T1000 (cell line): ENCODE data around the gene NDOR1.
"Not testable (repeated sequence)": the region's sequence is repeated elsewhere in the genome, so short reads cannot be mapped to it uniquely, and the experiment has no call there.

ENCODE experiments used
- DNase-seq: peaks from one replicate; lab custom pipeline; 2025; ENCODE audit warnings: mixed read lengths; lab: John Stamatoyannopoulos, UW

NDOR1 gene

DNA sequence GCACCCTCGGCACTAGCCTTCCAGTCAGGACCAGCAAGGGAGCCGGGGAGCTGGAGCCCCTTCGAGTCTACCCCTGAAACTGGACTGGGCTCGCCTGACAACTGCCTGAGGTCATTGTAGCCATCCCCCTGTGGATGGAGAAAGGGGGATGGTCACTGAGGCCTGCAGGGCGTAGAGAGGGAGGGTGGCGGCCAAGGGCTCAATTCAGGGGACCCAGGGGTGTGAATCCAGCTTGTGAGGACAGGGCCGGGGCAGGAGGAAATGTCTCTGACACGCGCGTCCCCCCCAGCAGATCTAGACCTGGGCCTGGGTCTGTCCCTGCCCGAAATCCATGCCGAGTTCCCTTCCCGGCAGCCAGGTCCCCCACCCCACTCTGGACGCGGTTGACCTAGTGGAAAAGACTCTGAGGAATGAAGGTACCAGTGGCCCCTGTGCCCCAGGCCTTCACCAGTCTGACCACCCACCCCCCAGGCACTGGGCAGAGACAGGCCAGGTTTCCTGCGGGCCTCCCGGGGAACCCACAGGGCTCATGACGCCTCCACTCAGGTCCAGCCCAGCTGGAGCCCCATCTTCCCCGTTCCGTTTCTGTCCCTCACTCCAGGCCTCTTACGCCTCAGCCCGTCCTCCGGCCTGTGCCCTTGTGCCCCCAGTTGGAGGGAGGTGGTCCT is 26.0 kb downstream of the NDOR1 start:
- no peak for DNase-seq

DNA sequence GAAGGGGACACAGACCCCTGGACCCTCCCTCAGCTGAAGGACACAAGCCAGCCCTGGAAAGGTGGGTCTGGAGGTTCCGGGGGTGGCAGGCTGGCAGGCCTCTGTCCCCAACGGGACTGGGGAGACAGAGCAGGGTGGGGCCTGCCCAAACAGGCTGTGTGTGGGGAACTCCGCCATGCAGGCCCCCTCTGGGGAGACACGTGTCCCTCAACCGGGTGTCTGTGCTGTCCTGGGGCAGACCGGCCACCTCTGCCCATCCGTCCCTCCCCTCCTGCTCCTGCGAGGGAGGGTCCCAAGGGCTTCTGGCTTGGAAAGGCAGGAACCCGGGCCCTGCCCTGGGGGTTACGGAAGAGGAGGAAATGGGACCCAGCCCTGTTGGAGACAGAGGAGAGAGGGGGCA is 26.6 kb downstream of the NDOR1 start:
- DNase-seq: no peak

DNA sequence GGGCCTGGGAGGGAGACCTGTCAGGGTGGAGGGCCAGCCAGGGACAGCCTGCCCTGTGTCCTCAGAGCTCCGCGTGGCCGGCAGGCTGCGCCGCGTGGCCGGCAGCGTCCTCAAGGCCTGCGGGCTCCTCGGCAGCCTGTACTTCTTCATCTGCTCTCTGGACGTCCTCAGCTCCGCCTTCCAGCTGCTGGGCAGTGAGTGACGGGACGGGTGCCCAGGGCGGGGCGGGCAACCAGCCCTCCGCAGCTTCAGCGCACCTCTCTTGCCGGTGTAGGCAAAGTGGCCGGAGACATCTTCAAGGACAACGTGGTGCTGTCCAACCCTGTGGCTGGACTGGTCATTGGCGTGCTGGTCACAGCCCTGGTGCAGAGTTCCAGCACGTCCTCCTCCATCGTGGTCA is 27.0 kb downstream of the NDOR1 start:
- no peak for DNase-seq

DNA sequence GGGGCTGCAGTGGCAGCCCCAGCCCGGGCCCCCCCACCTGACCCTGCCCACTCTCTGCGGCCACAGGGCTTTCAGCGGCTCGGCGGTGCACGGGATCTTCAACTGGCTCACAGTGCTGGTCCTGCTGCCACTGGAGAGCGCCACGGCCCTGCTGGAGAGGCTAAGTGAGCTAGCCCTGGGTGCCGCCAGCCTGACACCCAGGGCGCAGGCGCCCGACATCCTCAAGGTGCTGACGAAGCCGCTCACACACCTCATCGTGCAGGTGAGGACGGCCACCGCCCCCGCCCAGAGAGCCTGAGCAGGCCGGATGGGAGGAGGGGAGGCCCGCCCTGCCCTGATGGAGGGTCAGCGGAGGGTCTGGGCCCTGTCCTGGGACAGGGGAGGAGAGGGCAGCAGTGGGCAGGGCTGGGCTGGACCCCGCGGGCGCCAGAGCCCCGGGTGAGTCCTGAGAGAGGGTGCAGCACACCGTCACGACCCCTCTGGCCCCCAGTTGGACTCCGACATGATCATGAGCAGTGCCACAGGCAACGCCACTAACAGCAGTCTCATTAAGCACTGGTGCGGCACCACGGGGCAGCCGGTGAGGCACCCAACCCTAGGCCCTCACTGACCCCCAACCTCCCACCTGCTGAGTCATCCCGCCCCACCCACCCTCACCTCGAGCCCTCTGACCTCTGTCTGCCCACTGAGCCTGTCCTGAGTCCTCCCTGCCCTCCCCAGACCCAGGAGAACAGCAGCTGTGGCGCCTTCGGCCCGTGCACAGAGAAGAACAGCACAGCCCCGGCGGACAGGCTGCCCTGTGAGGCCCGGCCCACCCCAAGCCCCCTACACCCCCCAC is 27.9 kb downstream of the NDOR1 start:
- DNase-seq: no peak

DNA sequence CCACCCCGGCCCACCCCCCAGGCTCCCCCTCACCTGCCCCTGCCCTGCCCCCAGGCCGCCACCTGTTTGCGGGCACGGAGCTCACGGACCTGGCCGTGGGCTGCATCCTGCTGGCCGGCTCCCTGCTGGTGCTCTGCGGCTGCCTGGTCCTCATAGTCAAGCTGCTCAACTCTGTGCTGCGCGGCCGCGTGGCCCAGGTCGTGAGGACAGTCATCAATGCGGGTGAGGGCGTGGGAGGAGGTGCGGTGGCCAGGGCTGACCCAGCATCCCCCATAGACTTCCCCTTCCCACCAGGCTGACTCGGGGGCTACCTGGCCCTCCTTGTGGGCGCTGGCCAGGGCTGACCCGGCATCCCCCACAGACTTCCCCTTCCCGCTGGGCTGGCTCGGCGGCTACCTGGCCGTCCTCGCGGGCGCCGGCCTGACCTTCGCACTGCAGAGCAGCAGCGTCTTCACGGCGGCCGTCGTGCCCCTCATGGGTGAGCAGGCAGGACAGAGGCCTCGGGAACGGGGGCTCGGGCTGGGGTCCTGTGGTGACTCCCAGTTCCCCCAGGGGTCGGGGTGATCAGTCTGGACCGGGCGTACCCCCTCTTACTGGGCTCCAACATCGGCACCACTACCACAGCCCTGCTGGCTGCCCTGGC is 28.7 kb downstream of the NDOR1 start:
- DNase-seq: no peak

DNA sequence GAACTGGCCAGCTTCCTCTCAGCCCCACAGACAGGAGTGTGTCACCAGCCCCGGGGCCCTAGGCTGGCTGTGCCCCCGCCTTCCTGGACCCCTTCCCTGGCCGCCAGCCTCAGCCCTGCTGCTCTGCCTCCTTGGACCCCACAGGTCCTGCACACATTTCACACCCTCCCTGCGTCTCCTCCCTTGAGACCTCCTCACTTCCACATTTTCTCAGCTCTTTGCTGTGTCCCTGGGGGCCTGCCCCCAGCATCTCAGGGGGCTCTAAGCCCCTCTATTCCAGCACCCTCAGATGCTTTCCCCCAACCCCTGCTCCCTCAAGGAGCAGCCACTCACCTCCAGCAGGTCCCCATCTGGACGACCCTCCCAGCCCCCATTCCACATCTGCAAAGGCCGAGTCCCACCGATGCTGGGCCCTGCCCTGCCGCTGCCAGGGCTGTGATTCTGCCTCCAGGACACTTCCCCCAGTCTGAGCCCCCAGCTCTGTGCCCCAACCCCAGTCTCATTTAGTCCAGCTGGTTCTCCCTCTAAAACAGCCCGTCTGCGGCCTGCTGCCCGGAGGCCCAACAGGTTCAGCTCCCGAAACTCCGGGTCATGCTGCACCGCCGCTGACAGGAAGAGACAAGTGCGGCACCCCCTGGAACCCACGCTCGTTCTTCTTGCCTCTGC is 29.4 kb downstream of the NDOR1 start:
- DNase-seq: no peak

DNA sequence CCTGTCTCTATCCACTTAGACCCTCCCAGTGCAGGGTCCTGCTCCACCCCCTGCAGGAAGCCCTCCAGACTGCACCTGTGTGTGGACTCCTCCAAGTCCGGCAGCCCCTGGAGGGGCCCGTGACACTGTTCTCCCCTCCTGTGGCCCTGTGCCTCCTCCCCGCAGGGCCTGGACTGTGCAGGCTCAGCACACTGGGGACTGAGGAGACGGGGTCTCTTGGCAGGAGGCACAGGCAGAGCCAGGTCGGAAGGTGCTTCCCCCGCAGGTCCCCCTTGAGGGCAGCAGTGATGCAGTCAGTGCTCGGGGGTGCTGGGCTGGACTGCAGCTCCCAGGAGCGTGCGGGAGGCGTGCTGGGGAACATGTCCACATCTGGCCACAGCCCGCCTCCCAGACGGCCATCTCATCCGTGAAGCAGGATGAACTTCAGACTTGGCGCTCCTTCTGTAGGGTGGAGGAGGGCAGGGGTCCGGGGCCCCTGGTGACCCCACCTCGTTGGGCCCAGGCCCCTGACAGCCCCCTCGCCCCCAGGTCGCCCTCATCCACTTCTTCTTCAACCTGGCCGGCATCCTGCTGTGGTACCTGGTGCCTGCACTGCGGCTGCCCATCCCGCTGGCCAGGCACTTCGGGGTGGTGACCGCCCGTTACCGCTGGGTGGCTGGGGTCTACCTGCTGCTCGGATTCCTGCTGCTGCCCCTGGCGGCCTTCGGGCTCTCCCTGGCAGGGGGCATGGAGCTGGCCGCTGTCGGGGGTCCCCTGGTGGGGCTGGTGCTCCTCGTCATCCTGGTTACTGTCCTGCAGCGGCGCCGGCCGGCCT is 30.1 kb downstream of the NDOR1 start:
- no peak for DNase-seq

DNA sequence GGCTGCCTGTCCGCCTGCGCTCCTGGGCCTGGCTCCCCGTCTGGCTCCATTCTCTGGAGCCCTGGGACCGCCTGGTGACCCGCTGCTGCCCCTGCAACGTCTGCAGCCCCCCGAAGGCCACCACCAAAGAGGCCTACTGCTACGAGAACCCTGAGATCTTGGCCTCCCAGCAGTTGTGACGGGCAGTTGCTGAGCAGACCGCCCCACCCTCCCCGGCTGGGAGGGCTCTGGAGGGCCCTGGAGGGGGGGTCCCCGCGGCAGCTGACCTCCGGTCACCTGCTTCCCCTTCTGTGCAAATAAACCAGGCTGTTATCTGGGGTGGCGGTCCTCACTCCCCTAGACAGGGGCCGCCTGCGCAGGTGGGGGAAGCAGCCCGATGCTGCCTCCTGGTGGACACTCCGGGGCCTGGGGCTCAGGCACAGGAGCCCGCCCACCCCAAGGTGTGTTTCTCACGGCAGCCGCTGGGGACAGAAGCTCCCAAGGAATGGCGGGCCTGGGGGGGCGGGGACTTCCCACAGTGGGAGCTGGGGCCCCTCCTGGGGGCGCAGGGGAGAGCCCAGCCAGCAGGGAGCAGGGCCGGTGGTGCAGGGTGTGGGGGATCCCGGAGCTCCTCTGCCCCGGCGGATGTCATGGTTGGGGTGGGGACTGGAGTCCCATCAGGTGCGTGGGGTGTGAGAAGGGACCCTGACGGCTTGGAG is 30.9 kb downstream of the NDOR1 start:
- peak; percentile 54 for DNase-seq

DNA sequence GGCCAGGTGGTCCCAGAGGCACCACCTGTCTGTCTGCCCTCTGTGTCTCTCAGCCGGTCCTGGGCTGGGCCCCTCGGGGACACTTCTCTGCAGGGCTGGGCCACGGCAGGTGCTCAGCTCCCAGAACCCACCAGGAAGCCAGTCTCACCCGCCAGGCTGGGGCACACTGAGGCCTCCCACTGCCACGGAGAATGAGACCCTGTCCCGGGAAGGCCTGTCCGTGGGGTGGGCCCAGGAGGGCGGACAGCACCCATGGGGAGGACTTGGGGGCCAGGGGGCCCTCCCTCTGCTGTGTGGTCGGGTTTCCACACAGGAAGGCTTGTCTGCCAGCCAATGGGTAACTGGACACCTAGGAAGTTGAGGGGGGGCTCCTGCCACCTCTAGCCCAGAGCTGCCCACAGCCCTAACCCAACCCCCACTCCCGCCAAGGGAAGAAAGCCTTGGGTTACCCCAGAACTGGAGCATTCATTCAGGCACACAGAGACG is 31.5 kb downstream of the NDOR1 start:
- DNase-seq: no peak

DNA sequence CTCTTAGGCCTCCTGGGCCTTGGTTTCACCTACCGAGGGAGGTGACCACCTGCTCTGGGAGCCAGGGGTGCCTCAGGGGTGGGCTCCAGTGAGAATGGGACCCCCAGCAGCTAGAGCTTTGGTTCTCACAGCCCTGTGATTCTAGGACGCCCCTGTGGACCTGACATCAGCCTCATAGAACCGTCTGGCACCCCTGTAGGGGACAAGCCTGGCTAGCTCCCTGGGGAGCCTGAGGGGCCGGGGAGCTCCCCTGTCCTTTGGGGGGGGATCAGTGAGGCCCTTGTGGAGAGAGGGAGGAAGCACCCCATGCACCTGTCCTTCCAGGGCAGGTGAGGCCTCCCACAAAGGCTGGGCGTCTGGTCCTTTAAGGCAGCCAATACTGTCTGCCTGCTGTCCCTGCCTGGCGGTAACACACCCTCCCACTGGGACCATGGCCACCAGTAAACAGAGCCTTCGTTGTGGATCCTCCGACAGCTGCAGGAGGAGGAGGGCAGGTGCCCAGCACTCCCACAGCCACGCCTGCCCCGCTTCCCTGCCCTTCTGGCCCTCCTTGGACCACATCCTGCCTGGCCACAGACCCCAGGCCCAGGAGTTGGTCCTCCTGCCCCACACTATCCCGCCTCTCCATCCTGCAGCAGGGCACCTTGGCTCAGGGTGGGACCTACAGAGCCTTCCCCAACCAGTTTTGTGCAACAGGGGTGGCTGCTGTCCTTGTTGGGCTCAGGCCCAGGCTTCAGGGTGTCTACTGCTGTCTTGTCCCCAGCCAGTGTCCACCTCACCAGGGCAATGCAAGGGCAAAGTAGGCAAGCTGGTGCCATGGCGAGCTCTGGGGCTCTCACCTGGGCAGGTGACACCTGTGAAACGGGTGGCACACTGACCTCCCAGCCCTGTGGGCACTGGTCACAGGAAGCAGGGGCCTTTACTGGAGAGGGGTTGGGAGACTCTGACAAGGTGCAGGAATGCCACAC is 32.5 kb downstream of the NDOR1 start:
- DNase-seq: no peak

DNA sequence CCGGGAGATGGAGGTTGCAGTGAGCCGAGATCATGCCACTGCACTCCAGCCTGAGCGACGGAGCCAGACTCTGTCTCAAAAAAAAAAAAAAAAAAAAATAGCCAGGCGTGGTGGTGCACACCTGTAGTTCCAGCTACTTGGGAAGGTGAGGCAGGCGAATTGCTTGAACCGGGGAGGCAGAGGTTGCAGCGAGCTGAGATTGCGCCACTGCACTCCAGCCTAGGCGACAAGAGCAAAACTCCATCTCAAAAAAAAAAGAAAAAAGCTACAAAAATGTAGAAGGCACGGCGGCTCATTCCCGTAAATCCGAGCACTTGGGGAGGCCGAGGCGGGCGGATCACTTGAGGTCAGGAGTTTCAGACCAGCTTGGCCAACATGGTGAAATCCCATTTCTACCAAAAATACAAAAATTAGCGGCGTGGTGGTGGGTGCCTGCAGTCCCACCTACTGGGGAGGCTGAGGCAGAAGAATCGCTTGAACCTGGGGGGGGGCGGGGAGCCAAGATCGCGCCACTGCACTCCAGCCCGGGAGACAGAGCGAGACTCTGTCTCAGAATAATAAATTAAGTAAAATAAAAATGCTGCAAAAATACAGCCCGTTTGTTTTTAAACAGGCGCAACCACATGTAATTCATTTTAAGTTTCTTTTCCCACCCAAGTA is 34.2 kb downstream of the NDOR1 start:
- DNase-seq: not testable (repeated sequence)

DNA sequence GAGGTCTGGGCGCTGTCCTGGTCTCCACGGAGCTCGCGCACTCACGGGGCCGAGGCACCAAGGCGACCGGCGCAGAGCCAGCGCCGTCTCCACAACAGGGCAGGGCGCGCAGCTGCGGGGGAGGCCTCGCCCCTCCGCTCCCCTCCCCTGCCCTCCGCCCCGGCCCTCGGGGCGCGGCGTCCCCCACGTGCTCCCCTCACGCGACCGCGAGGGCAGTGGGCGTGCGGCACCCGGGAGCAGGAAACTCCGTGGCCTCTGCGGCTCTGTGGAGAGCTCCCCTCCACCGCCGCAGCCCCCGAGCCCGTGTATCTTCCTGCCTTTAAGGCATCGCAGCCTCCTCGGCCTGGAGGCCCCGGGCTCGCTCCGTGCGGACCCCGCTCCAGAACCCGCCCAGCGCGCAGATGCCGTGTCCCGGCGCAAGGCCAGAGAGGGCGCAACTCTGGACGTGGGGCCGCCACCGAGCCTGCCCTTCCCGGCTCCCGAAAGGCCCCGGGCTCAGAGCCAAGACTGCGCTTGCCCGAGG is 34.9 kb downstream of the NDOR1 start:
- peak; percentile 74 for DNase-seq

DNA sequence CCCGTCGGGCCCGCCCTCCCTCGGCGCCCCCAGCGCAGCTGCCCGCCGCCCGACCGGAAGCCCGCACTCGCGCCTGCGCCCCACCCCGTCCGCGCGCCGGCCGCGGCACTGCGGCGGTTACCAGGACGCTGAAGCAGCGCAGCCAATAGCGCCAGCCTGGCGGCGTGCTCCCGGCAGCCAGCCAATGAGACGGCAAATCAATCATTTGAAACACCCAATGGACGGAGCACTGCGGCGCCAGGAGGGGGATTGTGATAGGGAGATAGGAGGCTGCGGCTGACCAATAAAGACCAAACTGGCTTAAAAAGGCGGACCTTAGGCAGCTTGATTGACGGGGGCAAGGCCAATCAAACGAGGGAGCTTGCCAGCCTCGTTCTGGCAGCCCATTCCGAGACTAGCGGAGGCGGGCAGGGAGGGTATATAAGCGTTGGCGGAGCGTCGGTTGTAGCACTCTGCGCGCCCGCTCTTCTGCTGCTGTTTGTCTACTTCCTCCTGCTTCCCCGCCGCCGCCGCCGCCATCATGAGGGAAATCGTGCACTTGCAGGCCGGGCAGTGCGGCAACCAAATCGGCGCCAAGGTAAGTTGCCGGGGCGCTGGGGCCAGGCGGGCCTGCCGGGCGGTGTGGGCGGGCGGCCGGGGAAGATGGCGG is 35.5 kb downstream of the NDOR1 start, which contains the start of gene TUBB4B:
Gene TUBB4B (plus strand): TSS at position 447 of the 649 bp plus-strand sequence. CDS start 74 bp downstream, at position 521.
- peak; percentile 99 for DNase-seq

DNA sequence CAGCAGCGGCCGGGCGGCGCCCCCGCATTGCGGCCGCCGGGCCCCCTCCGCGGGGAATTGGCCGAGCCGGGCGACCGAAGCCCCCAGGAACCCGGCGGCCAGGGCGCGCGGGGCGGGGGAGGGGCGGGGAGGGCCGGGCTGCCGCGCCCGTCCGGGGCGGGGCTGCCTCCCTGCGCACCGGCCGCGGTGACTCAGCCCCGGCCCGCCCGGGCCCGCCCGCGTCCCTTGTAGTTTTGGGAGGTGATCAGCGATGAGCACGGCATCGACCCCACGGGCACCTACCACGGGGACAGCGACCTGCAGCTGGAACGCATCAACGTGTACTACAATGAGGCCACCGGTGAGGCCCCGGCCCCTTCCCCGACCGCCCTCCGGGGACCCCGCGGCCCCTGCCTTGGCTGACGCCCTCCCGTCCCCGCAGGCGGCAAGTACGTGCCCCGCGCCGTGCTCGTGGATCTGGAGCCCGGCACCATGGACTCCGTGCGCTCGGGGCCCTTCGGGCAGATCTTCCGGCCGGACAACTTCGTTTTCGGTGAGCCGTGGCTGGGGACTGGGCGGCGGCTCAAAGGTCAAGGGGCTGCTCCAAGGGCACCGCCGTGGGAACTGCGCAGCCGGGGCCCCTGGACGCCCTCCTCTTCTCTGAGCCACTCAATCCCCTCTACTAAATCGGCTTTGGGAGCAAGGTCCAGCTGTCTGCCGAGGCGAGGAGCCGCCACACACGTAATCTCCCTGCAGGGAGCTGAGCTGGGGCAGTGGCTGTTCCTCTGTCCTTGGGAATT is 36.2 kb downstream of the NDOR1 start:
- DNase-seq: no peak

DNA sequence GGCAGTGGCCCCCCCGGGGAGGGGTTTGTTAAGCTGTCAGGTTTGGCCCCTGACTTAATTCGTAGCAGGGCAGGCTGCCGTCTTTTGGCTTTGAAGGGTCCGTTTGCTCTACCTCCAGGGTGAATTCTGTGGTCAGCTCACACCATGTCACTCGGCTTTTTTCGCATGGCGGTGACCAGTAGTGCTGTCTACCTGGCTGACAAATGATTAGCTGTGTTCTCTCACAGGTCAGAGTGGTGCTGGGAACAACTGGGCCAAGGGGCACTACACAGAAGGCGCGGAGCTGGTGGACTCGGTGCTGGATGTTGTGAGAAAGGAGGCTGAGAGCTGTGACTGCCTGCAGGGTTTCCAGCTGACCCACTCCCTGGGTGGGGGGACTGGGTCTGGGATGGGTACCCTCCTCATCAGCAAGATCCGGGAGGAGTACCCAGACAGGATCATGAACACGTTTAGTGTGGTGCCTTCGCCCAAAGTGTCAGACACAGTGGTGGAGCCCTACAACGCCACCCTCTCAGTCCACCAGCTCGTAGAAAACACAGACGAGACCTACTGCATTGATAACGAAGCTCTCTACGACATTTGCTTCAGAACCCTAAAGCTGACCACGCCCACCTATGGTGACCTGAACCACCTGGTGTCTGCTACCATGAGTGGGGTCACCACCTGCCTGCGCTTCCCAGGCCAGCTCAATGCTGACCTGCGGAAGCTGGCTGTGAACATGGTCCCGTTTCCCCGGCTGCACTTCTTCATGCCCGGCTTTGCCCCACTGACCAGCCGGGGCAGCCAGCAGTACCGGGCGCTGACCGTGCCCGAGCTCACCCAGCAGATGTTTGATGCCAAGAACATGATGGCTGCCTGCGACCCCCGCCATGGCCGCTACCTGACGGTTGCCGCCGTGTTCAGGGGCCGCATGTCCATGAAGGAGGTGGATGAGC is 37.0 kb downstream of the NDOR1 start:
- DNase-seq: no peak

DNA sequence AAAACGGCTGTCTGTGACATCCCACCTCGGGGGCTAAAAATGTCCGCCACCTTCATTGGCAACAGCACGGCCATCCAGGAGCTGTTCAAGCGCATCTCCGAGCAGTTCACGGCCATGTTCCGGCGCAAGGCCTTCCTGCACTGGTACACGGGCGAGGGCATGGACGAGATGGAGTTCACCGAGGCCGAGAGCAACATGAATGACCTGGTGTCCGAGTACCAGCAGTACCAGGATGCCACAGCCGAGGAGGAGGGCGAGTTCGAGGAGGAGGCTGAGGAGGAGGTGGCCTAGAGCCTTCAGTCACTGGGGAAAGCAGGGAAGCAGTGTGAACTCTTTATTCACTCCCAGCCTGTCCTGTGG is 37.7 kb downstream of the NDOR1 start:
- not testable (repeated sequence) for DNase-seq
